Measurements from ENCODE around the gene NOTUM. TPM values are rescaled to one million over a fixed set of nuclear protein-coding genes. Genes with fewer than 3 reads are reported as not detected.
"Not testable (repeated sequence)": the region's sequence is repeated elsewhere in the genome, so short reads cannot be mapped to it uniquely, and the experiment has no call there.

NOTUM gene
- total and polyA plus RNA-seq, 4 donors = 0.19 to 5.4 (median 1.6) TPM

DNA sequence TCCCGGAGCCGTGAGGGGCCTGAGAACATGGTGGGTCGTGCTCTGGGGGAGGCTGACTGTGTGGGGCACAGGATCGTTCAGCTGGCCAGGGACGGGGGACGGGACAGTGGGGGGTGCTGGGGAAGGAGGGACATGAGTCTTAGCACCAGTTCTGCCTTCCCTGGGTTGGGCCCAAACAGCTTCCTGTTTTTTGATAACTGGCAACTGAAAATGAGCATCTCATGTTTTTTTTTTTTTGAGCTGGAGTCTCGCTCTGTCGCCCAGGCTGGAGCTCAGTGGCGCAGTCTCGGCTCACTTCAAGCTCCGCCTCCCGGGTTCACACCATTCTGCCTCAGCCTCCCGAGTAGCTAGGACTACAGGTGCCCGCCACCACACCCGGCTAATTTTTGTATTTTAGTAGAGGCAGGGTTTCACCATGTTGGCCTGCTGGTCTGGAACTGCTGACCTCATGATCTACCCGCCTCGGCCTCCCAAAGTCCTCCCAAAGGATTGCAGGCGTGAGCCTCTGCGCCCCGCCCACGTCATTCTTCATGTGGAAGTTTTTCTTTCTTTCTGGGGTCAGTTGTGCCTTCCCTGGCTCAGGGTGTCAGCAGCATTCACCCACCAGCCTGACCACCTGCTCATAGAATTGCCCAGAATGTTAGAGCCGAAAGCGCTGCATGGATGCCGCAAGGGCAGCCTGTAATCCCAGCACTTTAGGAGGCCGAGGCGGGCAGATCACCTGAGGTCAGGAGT lies 22.8 kb upstream of the NOTUM start (continued):
- no peak for TF ChIP-seq FOXA1 (IDR thresholded peaks at IDR 0.05)
- no peak for TF ChIP-seq YY1 (IDR thresholded peaks at IDR 0.05)
- TF ChIP-seq JUND (IDR thresholded peaks at IDR 0.05) = no peak
- TF ChIP-seq RXRA (IDR thresholded peaks at IDR 0.05) = no peak

DNA sequence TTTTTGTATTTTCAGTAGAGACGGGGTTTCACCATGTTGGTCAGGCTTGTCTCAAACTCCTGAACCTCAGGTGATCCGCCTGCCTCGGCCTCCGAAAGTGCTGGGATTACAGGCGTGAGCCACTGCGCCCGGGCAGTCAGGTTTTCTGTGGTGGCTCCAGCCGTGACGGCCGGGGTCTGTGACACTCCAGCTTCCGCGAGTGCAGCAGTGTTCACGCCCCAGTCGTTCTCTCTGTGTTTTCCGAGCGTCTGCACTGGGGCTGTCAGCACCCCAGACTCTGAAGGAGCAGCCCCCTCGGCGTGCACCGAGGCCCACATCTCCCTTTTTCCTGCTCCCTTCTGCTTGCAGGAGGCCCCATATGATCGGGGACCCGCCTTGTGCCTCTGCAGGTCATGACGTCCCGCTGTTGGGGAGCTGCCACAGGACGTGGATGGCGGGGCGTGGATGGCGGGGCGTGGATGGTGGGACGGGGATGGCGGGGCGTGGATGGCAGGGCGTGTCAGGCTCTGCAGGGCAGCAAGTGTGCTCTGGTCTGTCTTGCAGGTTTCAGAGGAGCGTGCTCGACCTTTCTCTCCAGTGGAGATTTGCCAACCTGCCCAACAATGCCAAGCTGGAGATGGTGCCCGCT lies 22.1 kb upstream of the NOTUM start:
- Histone ChIP-seq H3K9ac (ENCODE audit: low read depth in 1 of 2, low read length in 2 of 2) (no peak overlapping the region), H3K27me3 (ENCODE audit: control insufficient read depth in 4 of 4, insufficient read depth in 4 of 4, low read length in 3 of 4) (no peaks in the 10 kb centered on the region), H3K36me3 (ENCODE audit: control insufficient read depth in 4 of 4, insufficient read depth in 3 of 4, low read depth in 1 of 4, low read length in 3 of 4) (peaks cover 11 to 29% (median 17%) of the 10 kb centered on the region in 4 donors), H3K4me1 (ENCODE audit: control insufficient read depth in 4 of 4, insufficient read depth in 4 of 4, low read length in 3 of 4) (peaks cover 4 to 17% (median 14%) of the 10 kb centered on the region in 4 donors), H3K4me3 (ENCODE audit: low read depth in 1 of 3, low read length in 3 of 3) (no peak overlapping the region), H3K27ac (ENCODE audit: low read depth in 1 of 2, low read length in 2 of 2) (no peak overlapping the region), H3K9me3 (ENCODE audit: control insufficient read depth in 4 of 4, low read length in 3 of 4) (no peaks in the 10 kb centered on the region)
- TF ChIP-seq YY1 (IDR thresholded peaks at IDR 0.05) (no peak), FOXA1 (IDR thresholded peaks at IDR 0.05) (no peak), RAD21 (IDR thresholded peaks at IDR 0.05) (no peak), GABPA (IDR thresholded peaks at IDR 0.05 in 1 of 2, conservative IDR thresholded peaks at IDR 0.05 in 1 of 2) (no peak), HNF4G (IDR thresholded peaks at IDR 0.05) (no peak), JUND (IDR thresholded peaks at IDR 0.05) (no peak), EGR1 (IDR thresholded peaks at IDR 0.05; ENCODE audit: low read depth in 2 of 2) (no peak), FOXA2 (IDR thresholded peaks at IDR 0.05) (no peak), RXRA (IDR thresholded peaks at IDR 0.05) (no peak), TAF1 (conservative IDR thresholded peaks at IDR 0.05) (no peak), SP1 (IDR thresholded peaks at IDR 0.05) (no peak), HNF4A (conservative IDR thresholded peaks at IDR 0.05) (no peak), NR2F2 (IDR thresholded peaks at IDR 0.05) (no peak)
- TF ChIP-seq, protein P1, sequence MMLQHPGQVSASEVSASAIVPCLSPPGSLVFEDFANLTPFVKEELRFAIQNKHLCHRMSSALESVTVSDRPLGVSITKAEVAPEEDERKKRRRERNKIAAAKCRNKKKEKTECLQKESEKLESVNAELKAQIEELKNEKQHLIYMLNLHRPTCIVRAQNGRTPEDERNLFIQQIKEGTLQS (IDR thresholded peaks at IDR 0.05) = no peak
- TF ChIP-seq, protein P2, sequence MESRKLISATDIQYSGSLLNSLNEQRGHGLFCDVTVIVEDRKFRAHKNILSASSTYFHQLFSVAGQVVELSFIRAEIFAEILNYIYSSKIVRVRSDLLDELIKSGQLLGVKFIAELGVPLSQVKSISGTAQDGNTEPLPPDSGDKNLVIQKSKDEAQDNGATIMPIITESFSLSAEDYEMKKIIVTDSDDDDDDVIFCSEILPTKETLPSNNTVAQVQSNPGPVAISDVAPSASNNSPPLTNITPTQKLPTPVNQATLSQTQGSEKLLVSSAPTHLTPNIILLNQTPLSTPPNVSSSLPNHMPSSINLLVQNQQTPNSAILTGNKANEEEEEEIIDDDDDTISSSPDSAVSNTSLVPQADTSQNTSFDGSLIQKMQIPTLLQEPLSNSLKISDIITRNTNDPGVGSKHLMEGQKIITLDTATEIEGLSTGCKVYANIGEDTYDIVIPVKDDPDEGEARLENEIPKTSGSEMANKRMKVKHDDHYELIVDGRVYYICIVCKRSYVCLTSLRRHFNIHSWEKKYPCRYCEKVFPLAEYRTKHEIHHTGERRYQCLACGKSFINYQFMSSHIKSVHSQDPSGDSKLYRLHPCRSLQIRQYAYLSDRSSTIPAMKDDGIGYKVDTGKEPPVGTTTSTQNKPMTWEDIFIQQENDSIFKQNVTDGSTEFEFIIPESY (IDR thresholded peaks at IDR 0.05) = no peak
- TF ChIP-seq, protein P3, sequence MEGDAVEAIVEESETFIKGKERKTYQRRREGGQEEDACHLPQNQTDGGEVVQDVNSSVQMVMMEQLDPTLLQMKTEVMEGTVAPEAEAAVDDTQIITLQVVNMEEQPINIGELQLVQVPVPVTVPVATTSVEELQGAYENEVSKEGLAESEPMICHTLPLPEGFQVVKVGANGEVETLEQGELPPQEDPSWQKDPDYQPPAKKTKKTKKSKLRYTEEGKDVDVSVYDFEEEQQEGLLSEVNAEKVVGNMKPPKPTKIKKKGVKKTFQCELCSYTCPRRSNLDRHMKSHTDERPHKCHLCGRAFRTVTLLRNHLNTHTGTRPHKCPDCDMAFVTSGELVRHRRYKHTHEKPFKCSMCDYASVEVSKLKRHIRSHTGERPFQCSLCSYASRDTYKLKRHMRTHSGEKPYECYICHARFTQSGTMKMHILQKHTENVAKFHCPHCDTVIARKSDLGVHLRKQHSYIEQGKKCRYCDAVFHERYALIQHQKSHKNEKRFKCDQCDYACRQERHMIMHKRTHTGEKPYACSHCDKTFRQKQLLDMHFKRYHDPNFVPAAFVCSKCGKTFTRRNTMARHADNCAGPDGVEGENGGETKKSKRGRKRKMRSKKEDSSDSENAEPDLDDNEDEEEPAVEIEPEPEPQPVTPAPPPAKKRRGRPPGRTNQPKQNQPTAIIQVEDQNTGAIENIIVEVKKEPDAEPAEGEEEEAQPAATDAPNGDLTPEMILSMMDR (IDR thresholded peaks at IDR 0.05; ENCODE audit: low read depth, low read length, missing input control) = no peak
- TF ChIP-seq, protein P4, sequence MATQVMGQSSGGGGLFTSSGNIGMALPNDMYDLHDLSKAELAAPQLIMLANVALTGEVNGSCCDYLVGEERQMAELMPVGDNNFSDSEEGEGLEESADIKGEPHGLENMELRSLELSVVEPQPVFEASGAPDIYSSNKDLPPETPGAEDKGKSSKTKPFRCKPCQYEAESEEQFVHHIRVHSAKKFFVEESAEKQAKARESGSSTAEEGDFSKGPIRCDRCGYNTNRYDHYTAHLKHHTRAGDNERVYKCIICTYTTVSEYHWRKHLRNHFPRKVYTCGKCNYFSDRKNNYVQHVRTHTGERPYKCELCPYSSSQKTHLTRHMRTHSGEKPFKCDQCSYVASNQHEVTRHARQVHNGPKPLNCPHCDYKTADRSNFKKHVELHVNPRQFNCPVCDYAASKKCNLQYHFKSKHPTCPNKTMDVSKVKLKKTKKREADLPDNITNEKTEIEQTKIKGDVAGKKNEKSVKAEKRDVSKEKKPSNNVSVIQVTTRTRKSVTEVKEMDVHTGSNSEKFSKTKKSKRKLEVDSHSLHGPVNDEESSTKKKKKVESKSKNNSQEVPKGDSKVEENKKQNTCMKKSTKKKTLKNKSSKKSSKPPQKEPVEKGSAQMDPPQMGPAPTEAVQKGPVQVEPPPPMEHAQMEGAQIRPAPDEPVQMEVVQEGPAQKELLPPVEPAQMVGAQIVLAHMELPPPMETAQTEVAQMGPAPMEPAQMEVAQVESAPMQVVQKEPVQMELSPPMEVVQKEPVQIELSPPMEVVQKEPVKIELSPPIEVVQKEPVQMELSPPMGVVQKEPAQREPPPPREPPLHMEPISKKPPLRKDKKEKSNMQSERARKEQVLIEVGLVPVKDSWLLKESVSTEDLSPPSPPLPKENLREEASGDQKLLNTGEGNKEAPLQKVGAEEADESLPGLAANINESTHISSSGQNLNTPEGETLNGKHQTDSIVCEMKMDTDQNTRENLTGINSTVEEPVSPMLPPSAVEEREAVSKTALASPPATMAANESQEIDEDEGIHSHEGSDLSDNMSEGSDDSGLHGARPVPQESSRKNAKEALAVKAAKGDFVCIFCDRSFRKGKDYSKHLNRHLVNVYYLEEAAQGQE (IDR thresholded peaks at IDR 0.05) = no peak
- TF ChIP-seq, protein P5, sequence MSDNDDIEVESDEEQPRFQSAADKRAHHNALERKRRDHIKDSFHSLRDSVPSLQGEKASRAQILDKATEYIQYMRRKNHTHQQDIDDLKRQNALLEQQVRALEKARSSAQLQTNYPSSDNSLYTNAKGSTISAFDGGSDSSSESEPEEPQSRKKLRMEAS (IDR thresholded peaks at IDR 0.05) = no peak
- 94% methylated on average over 35 of the region's 35 CpGs for WGBS
- no peak for DNase-seq (ENCODE audit: low spot score)

DNA sequence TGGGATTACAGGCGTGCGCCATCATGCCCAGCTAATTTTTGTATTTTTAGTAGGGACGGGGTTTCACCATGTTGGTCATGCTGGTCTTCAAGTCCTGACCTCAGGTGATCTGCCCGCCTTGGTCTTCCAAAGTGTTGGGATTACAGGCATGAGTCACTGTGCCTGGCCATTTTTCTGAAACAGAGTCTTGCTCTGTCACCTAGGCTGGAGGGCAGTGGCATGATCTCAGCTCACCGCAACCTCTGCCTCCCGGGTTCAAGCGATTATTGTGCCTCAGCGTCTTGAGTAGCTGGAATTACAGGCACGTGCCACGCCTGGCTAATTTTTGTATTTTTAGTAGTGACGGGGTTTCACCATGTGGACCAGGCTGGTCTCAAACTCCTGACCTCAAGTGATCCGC lies 20.5 kb upstream of the NOTUM start:
- not testable (repeated sequence) for DNase-seq (ENCODE audit: low spot score); H3K27ac ChIP-seq (ENCODE audit: low read depth in 1 of 2, low read length in 2 of 2); H3K27me3 ChIP-seq (ENCODE audit: control insufficient read depth in 4 of 4, insufficient read depth in 4 of 4, low read length in 3 of 4); H3K9ac ChIP-seq (ENCODE audit: low read depth in 1 of 2, low read length in 2 of 2); H3K9me3 ChIP-seq (ENCODE audit: control insufficient read depth in 4 of 4, low read length in 3 of 4); H3K4me3 ChIP-seq (ENCODE audit: low read depth in 1 of 3, low read length in 3 of 3)
- H3K36me3 ChIP-seq (ENCODE audit: control insufficient read depth in 4 of 4, insufficient read depth in 3 of 4, low read depth in 1 of 4, low read length in 3 of 4) = peaks cover 11 to 23% (median 16%) of the 10 kb centered on the region in 4 donors
- H3K4me1 ChIP-seq (ENCODE audit: control insufficient read depth in 4 of 4, insufficient read depth in 4 of 4, low read length in 3 of 4) = peaks cover 6 to 24% (median 18%) of the 10 kb centered on the region in 4 donors
- WGBS = 98% methylated on average over 12 of the region's 12 CpGs

Measured in liver (tissue), 9 donors.